HG03045 (cell line): ENCODE measurements around the gene NCAM2.

Experiments used
- ATAC-seq: cut with Tn5 transposase; IDR thresholded peaks from one replicate; pipeline ENCODE4 v1.9.1; 2021; ENCODE audit warnings: mild to moderate bottlenecking, moderate library complexity; ENCODE audit not compliant: unreplicated experiment

The NCAM2 gene

GRCh38 chr21:21165063-21165645, 166.9 kb downstream of the NCAM2 start:
- no peak for ATAC-seq

- ATAC-seq = no peak
Measured at GRCh38 chr21:21174676-21175075, 176.5 kb downstream of the NCAM2 start.

- no peak for ATAC-seq
Measured at GRCh38 chr21:21175798-21176334, 177.7 kb downstream of the NCAM2 start.

- ATAC-seq = no peak
Measured at GRCh38 chr21:21177353-21177986, 179.3 kb downstream of the NCAM2 start.

GRCh38 chr21:21179619-21180298, 181.6 kb downstream of the NCAM2 start:
- no peak for ATAC-seq

- ATAC-seq = no peak
Measured at GRCh38 chr21:21182401-21183010, 184.3 kb downstream of the NCAM2 start.

GRCh38 chr21:21183092-21183491, 184.9 kb downstream of the NCAM2 start:
- ATAC-seq = no peak

- no peak for ATAC-seq
Measured at GRCh38 chr21:21184771-21185528, 186.7 kb downstream of the NCAM2 start.

GRCh38 chr21:21187579-21187978, 189.4 kb downstream of the NCAM2 start:
- ATAC-seq = no peak

GRCh38 chr21:21188513-21189195, 190.4 kb downstream of the NCAM2 start:
- ATAC-seq = no peak

- no peak for ATAC-seq
Measured at GRCh38 chr21:21195417-21195943, 197.3 kb downstream of the NCAM2 start.

- ATAC-seq = no peak
Measured at GRCh38 chr21:21196087-21196486, 197.9 kb downstream of the NCAM2 start.

GRCh38 chr21:21196848-21197247, 198.6 kb downstream of the NCAM2 start:
- no peak for ATAC-seq

GRCh38 chr21:21199342-21200102, 201.3 kb downstream of the NCAM2 start:
- no peak for ATAC-seq

- ATAC-seq = no peak
Measured at GRCh38 chr21:21200103-21200938, 202.1 kb downstream of the NCAM2 start.

- no peak for ATAC-seq
Measured at GRCh38 chr21:21200939-21201615, 202.9 kb downstream of the NCAM2 start.

- ATAC-seq = no peak
Measured at GRCh38 chr21:21203822-21204339, 205.7 kb downstream of the NCAM2 start.
